GM03348 (cell line): Measurements from ENCODE around the gene GLS2.
"Not testable (repeated sequence)": the region's sequence is repeated elsewhere in the genome, so short reads cannot be mapped to it uniquely, and the experiment has no call there.

Experiments used
- DNase-seq: peaks from one replicate; pipeline ENCODE4 v3.0.0; 2012; ENCODE audit warnings: low spot score

Gene GLS2

DNA sequence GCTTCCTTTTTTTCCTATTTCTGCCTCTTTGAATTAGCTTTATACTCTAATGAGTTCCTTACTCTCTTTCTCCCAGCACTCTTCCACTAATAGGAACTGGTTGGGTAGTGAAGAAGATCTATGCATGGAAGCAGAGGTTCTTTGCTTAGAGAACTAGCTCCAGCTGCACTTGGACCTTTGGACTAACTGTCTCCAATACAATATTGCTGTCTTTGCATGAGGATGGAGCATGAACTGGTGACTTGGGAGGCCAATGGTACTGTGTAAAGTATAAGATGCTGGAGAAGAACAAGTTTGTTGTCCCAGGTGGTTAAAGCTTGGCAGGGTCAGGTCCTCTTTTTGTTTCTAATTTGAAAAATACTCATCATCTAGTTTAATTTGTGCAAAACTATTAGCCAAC, 2.4 kb upstream of the GLS2 start:
- DNase-seq = no peak

GRCh38 chr12:56487448-56488040, 417 bp downstream of the GLS2 start:
- DNase-seq = peak; percentile 20

DNA sequence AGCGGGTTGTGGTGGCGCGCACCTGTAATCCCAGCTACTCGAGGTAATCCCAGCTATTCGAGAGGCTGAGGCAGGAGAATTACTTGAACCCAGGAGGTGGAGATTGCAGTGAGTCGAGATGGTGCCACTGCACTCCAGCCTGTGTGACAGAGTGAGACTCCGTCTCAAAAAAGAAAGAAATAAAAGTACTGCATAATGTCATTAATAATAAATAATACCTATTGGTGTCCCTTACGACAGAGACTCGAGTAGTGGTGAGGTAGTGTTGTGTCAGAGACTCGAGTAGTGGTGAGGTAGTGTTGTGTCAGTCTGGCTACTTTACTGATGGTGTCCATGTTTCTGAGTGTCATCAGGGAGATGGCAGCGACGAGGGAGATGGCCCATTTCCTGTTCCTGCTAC, 1.3 kb downstream of the GLS2 start:
- no peak for DNase-seq

DNA sequence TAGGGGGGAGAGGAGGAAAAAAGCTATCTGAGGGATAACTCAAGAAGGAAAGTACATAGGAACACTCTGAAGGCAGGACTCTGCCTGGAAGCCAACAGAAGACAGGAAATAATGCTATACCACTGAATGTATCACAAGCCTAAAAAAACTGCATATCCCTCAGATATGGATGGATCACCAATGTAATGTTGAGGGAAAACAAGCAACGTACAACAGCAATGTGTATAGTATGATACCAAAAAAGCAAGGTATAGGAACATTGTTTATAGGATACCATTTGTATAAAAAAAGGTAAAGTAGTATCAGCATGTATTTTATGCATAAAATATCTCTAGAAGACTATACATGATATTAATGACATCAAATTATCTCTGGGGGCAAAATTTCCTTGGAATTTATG, 3.4 kb downstream of the GLS2 start:
- DNase-seq = no peak

DNA sequence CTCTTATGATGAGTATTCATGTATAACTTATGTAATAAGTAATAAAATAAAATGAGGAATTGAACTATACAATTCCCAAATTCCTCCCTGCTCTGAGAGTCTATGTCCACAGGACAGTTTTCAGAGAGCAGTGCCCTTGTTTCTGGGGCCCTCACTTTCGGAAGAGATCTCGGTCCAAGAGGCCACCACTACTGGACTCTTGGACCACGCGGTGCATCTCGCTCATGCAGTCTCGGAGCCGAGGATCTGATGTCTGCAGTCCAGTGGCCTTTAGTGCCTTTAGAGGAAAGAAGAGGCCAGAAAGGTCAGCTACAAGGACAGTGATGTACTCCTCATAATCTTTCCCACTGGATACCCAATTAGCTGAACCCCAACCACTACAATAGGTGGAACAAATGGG, 8.3 kb downstream of the GLS2 start:
- DNase-seq = no peak

DNA sequence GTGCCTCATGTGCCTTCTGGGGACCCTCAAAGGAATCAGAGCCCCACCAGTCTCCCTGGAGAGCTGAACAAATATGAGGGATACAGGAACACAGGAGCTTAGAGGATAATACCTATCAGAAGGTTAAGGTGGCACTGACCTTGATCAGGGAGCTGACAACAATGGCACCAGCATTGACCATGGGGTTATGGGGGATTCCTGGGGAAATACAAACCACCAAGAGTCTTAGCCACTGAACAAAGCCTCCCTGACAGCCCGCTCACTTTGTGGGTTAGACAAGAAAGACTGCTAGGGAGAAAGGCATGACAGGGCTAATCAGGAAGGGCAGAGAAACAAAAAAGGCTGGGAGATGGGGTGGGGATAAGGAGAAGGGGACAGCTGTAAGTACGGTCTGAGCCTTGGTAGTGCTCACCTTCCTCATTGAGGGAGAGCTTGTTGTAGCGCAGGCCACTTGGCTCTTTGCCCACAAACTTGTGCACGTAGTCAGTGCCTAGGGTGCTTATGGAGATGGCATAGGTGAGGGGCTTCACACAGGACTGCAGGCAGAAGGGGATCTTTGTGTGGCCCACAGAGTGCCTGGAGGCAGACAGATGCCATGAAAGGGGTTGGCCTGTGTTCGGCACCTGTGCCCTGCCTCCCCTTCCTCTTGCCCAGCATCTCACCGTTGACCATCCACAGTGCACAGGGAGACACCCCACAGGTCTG, 10.3 kb downstream of the GLS2 start:
- no peak for DNase-seq

DNA sequence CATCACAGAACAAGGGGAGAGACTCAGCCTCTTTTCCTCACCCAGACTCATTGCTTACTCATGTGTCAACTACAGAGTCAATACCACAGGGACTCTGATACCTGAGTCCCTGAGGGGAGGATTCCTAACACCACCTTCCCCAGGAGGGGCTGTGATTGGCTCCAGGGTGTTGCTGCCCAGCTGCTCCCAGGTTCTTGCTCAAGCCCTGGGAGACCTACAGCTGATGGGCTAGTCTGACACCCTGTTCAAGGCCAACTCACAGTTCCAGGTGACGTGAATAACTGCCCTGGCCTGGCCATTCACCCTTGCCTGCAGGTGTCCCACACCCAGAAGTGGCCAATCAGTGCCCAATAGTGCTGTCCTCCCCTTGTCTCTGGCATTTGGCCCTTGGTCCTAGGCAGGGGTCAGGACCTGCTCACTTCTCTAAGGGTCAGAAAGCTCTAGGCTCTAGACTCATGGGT, 11.0 kb downstream of the GLS2 start:
- no peak for DNase-seq

GRCh38 chr12:56476143-56476542, 11.8 kb downstream of the GLS2 start:
- DNase-seq = no peak

GRCh38 chr12:56474389-56474788, 13.6 kb downstream of the GLS2 start:
- no peak for DNase-seq

DNA sequence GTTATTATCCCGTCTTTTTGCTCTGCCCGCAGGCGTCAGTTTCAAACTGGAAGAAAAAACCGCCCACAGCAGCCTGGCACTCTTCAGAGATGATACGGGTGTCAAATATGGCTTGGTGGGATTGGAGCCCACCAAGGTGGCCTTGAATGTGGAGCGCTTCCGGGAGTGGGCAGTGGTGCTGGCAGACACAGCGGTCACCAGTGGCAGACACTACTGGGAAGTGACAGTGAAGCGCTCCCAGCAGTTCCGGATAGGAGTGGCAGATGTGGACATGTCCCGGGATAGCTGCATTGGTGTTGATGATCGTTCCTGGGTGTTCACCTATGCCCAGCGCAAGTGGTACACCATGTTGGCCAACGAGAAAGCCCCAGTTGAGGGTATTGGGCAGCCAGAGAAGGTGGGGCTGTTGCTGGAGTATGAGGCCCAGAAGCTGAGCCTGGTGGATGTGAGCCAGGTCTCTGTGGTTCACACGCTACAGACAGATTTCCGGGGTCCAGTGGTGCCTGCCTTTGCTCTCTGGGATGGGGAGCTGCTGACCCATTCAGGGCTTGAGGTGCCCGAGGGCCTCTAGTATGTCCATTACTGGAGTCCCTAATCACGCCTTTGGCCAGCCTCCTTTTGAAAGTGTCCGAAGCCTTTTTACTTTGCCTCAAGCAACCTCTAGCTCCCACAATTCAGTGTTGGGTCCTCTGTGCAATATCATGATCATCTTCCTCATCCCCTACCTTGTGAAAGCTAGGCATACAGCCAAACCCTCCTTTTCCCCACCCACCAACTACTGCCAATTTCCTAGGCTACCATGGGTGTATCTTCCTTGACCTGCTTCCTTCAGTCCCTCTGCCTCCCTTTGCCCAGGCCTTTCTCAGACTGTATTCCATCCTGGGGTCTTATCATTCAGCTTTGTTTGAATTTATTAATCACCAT, 18.7 kb downstream of the GLS2 start:
- DNase-seq = peak; percentile 25

DNA sequence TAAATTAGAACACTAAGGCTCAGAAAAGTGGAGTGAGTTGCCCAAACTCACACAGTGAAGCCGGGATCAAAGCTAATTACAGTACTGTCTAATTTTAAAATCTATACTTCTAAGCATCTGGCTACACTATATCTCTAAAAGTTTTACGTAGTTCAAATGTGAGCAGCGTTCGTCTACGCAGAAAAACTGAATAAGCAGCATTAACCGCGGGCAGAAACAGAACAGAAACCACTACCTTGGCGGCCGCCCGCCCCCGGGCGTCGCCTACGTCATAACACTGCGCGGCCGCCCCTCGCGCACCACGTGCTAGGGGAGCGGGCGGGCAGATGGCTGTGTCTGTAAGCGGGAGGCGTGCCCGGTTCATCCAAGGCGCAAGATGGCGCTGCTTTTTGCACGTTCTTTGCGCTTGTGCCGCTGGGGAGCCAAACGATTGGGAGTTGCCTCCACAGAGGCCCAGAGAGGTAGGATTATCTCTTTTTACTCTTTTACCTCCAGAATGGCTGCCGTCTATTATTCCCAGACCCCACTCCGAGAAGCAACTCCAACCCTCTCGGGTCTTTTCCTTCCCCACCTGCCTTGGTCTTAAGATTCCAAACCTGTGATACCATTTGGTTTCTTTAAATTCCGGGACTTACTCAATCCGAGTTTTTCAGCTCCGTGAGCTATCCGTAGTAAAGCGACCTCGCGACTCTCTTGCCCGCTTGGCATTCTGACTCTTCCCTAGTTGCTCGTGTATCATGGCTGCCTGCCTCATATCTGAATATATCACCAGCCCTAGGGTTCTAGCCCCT, 19.6 kb downstream of the GLS2 start, which contains the start of gene SPRYD4:
Gene SPRYD4 (plus strand): TSS at position 363 of the 791 bp plus-strand sequence. CDS start 14 bp downstream, at position 377.
- peak; percentile 98 for DNase-seq

GRCh38 chr12:56462565-56462964, 25.4 kb downstream of the GLS2 start:
- DNase-seq = no peak

- DNase-seq = peak; percentile 13
Measured at GRCh38 chr12:56461235-56462159, 26.5 kb downstream of the GLS2 start.

DNA sequence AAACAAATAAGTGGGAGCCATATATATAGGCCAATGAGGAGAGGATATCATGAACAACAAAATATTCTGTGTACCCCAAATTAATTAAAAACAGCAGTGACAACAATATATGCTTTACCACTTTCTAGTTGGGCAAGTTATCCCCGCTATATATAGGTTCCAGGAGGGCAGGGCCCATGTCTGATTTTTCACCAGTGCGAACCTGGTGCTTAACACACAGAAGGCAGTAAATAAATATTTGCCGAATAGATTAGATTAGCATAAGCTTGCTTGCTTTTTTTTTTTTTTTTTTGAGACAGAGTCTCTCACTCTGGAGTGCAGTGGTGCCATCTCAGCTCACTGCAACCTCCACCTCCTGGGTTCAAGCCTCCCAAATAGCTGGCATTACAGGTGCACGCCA, 30.1 kb downstream of the GLS2 start:
- no peak for DNase-seq

DNA sequence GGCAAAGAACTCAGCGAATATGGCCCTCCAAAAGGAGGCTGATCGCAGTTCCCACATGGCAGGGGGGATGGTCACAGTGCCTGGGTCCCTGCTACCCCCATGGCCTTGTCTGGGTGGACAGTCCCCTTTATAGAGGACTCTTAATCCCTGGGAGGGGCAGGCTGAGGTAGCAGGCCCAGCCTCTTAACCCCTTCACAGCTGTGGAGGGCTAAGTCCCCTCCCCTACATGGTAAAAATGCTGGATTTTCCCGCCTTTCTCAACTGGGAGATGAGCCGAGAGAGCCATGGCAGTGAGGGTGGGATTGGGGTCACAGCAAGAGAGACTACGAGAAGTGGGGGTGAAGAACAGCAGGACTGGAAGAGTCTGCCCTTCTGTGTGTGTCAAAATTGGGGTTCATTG, 33.4 kb downstream of the GLS2 start, which contains the start of gene MIP:
Gene MIP (minus strand): TSS at position 101 of the 400 bp plus-strand sequence. CDS start 44 bp downstream, at position 57.
- no peak for DNase-seq

DNA sequence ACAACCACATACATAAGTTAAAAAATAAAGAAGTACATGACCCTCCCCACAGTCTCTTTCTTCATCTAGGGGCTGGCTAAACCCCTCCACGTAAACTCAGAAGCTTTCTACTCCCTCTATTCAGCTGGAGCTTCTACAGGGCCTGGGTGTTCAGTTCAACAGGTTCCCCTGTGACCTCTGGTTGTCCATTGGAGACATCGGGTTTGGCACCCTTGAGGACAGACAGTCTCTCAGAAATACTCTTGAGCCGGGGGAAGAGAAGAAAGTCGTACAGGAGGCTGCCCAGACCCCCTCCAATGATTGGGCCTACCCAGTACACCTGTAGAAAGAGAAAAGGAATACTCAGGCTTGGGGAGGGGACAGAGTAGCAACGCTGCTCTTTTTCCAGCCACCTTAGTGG, 36.8 kb downstream of the GLS2 start:
- DNase-seq = no peak

DNA sequence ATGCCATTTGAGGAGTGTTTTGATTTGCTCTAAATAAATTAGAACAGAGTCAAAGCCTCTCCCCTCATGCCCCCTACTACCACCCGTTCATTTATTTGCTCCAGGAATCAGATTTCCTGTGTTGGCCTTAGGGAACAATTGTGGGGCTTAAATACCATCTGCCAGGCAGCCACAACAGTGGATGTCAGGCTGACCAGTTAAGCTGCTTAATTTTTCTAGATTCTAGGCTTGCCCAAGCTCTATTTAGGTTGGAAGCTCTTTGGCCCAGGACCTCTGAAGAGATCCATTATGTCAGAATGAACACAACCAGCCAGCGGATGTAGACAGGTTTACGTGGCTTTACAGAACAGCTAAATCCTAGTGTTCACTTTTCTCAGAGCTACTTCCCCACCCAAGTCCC, 37.7 kb downstream of the GLS2 start:
- DNase-seq = no peak

DNA sequence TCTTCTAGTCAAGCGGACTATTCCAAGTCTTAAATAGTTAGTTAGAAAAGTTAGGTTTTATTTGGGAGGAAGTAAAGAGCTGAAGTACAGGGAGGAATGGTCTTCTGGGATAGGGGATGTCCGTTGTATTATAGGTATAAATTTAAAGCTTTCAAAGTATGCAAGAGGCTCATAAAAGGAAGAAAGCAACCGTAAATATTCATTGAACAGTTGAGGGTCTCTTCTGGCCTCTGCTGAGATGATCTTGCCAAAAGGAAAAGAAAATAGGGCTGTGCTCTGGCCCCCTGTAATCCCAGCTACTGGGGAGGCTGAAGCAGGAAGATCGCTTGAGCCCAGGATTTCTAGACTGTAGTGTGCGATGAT, 38.4 kb downstream of the GLS2 start:
- DNase-seq = no peak

GRCh38 chr12:56448860-56449621, 38.9 kb downstream of the GLS2 start, which contains the start of gene TIMELESS:
TIMELESS (minus strand) TSS chr12:56449426; CDS start chr12:56434170, 15,256 bp downstream.
- DNase-seq = peak; percentile 98

- not testable (repeated sequence) for DNase-seq
Measured at GRCh38 chr12:56443208-56443607, 44.8 kb downstream of the GLS2 start.
